Measurements from ENCODE around the gene DOP1A.
A peak's percentile ranks its signal among the peaks of the same experiment; 100 is the strongest.

Gene DOP1A

GRCh38 chr6:83202031-83202430 is 134.6 kb downstream of the DOP1A start:
- DNase-seq = no peak

DNA sequence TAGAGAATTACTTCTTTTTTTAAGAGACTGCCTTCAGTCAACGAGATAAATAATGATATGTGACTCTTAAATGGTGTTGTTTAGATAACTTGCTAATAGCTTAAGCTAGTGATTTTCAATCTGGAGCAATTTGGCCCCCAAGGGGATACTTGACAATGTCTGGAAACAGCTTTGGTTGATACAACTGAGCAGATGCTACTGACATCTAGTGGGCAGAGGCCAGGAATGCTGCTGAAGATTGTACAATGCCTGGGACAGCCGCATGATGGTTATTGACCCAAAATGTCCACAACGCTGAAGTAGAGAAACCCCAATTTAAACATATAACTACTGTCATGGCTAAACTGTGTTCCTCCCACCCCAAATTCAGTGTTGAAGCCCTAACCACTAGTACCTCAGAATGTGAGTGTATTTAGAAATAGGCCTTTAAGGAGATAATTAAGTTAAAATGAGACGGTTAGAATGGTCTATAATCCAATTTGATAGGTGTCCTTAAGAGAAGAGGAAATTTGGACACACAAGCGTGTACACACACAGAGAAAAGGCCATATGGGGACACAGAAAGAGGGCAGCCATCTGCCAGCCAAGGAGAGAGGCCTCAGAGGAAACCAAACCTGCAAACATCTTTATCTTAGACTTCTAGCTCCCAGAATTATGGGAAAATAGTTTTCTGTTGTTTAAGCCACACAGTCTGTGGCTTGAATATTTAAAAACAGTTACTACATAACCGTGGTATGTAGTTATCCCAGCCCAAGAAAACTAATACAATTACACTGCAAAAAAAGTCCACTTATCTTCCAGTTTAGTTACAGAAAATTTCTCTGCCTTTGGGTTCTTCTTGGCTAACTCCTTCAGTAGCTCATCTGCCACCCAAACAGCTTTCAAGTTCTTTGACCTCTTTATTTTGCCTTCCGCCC is 147.9 kb downstream of the DOP1A start:
- peak; percentile 62 for DNase-seq

DNA sequence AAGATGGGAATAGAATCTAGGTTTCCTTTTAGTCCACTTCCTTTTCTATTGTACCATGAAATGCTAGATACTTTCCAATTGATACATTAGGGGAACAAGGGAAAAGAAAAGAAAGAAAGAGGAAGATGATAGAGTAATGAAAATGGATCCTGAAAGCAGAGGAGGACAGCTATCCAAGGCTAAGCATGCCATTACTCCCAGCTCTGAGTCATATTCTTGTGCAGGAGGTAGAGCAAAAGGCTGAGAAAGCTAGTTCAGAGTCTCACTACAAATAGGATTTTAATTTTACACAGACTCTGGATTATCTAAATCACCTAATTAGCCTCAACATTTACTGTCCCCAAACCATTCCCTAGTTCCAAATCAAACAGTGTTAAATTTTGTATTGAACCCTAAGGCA is 149.3 kb downstream of the DOP1A start:
- DNase-seq = no peak

Measured in stimulated activated CD8-positive, alpha-beta memory T cell treated with anti-CD3 and anti-CD28 coated beads, Interleukin-4, amount 100 ng/mL, for 48 hours (primary cell).